ENCODE data around the gene COL6A1.
"Not testable (repeated sequence)": the region's sequence is repeated elsewhere in the genome, so short reads cannot be mapped to it uniquely, and the experiment has no call there.

Gene COL6A1

DNA sequence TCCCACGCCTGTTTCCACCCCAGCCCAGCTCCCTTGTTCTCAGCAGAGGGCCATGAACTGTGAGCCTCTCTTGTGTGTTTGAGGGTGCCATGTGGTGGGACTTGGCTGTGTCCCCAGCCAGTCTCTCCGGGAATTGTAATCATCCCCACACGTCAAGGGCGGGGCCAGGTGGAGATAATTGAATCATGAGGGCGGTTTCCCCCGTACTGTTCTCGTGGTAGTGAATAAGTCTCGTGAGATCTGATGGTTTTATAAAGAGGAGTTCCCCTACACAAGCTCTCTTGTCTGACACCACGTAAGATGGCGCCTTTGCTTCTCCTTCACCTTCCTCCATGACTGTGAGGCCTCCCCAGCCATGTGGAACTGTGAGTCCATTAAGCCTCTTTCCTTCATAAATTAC is 59.1 kb downstream of the COL6A1 start:
- no peaks in the 10 kb centered on the region for H3K27me3 Mint-ChIP-seq
- H3K27ac Mint-ChIP-seq = no peak overlapping the region
- H3K4me3 Mint-ChIP-seq = no peak overlapping the region
- H3K9me3 Mint-ChIP-seq = no peaks in the 10 kb centered on the region
- H3K36me3 Mint-ChIP-seq = no peaks in the 10 kb centered on the region
- H3K4me1 Mint-ChIP-seq = no peaks in the 10 kb centered on the region

DNA sequence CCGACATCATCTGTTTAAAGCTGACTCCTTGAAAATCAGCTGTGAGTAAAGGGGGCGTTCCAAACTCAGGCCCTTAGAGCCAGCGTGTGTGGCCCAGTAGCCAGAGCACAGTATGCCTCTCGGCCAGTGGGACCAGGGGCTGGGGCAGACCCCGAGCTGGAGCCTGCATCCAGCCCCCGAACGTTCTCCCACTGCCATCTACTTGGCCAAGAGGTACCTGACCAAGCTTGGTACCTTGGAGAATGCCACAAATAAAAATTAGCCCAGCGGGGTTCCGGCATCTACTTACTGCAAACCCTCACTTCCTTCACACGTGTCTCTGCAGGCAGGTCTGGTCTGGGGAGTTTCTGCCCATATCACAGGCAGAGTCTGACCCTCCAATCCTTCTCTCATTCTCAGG is 59.6 kb downstream of the COL6A1 start:
- no peaks in the 10 kb centered on the region for H3K36me3 Mint-ChIP-seq
- H3K27ac Mint-ChIP-seq = no peak overlapping the region
- no peaks in the 10 kb centered on the region for H3K4me1 Mint-ChIP-seq
- H3K9me3 Mint-ChIP-seq = no peaks in the 10 kb centered on the region
- H3K27me3 Mint-ChIP-seq = no peaks in the 10 kb centered on the region
- no peak overlapping the region for H3K4me3 Mint-ChIP-seq

- H3K27me3 Mint-ChIP-seq = no peaks in the 10 kb centered on the region
- no peaks in the 10 kb centered on the region for H3K9me3 Mint-ChIP-seq
- H3K4me1 Mint-ChIP-seq = no peaks in the 10 kb centered on the region
- no peak overlapping the region for H3K4me3 Mint-ChIP-seq
- no peaks in the 10 kb centered on the region for H3K36me3 Mint-ChIP-seq
- H3K27ac Mint-ChIP-seq = no peak overlapping the region
These were observed 63.6 kb downstream of the COL6A1 start for GRCh38 chr21:46045154-46045553.

DNA sequence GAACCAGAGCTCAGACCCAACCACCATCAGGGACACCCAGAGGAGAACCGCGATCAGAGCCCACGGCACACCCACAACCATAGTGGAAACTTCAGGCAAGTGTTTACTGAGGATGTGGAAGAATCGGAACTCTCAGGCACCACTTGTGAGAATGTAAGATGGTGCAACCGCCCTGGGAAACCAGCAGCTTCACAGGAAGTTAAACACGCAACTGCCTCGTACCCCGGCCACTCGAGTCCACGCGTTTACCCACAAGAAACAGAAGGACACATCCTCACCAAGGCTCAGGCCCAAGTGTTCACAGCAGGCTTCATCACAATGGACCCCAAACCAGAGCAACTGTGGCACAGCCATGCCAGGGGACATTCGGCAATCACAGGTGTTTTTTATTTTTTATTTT is 64.9 kb downstream of the COL6A1 start:
- no peaks in the 10 kb centered on the region for H3K36me3 Mint-ChIP-seq
- H3K9me3 Mint-ChIP-seq = no peaks in the 10 kb centered on the region
- no peaks in the 10 kb centered on the region for H3K27me3 Mint-ChIP-seq
- no peaks in the 10 kb centered on the region for H3K4me1 Mint-ChIP-seq
- H3K27ac Mint-ChIP-seq = no peak overlapping the region
- H3K4me3 Mint-ChIP-seq = no peak overlapping the region

GRCh38 chr21:46046906-46047305 is 65.3 kb downstream of the COL6A1 start:
- not testable (repeated sequence) for H3K9me3 Mint-ChIP-seq, H3K4me3 Mint-ChIP-seq, H3K27me3 Mint-ChIP-seq, H3K4me1 Mint-ChIP-seq, H3K36me3 Mint-ChIP-seq, H3K27ac Mint-ChIP-seq

- Mint-ChIP-seq H3K9me3 (no peaks in the 10 kb centered on the region), H3K4me3 (no peak overlapping the region), H3K4me1 (peaks cover 7% of the 10 kb centered on the region), H3K36me3 (no peaks in the 10 kb centered on the region), H3K27me3 (no peaks in the 10 kb centered on the region), H3K27ac (no peak overlapping the region)
These were observed 67.6 kb downstream of the COL6A1 start for GRCh38 chr21:46048926-46049889.

- Mint-ChIP-seq H3K27ac (no peak overlapping the region), H3K4me1 (peaks cover 7% of the 10 kb centered on the region), H3K27me3 (no peaks in the 10 kb centered on the region), H3K36me3 (no peaks in the 10 kb centered on the region), H3K9me3 (no peaks in the 10 kb centered on the region), H3K4me3 (no peak overlapping the region)
These were observed 68.5 kb downstream of the COL6A1 start for GRCh38 chr21:46049890-46050667.

DNA sequence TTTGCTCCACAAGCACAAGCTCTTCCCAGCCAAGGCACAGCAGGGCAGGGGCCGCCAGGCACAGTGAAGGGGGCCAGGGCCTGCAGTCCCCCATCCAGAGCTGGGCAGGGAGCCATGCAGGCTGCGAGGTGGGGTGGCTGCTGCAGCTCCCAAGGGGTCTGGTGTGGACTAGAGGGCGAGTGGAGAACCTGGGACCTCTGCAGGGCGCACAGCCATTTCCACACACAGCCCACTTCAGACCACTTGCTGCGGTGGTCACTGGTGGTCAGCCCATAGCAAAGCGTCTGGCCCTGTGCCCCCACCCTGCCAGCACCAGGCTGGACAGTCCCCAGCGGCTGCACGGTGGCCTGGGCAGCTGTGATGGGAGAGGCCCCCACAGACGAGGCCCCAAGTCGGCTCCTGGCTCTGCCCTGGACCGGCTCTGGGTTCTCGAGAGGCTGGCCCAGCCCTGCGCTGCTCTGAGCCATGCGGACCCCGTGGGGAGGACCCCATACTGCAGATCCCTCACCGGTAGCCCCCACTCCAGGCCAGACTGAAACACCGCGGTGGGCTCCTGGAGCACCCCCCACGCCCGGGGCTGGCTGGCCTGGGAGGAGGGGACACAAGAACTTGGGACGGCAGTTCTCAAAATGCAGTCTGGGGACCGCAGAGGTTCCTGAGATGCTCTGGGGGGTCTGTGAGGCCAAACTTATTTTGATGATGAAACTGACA is 69.3 kb downstream of the COL6A1 start:
- Mint-ChIP-seq H3K4me3 (no peak overlapping the region), H3K9me3 (no peaks in the 10 kb centered on the region), H3K36me3 (no peaks in the 10 kb centered on the region), H3K4me1 (peaks cover 7% of the 10 kb centered on the region), H3K27ac (no peak overlapping the region), H3K27me3 (no peaks in the 10 kb centered on the region)

DNA sequence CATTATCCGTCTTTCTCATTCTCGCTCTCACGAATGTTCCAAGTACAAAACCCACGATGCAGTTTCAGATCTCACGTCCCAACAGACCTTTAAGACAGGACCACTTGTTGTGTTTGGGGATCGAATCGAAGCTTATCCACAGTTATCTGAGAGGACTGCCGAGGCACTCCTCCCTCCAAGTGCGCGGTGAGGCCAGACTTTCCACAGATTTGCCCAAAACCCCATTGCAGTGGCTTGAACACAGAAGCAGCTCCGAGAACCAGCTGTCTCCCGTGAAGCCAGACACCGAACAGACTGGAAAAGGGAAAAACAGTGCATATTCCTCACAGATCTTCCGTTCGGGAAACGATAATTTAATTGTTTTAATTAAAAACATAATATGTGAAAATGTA is 69.8 kb downstream of the COL6A1 start:
- no peaks in the 10 kb centered on the region for H3K9me3 Mint-ChIP-seq
- no peaks in the 10 kb centered on the region for H3K36me3 Mint-ChIP-seq
- H3K27me3 Mint-ChIP-seq = no peaks in the 10 kb centered on the region
- H3K27ac Mint-ChIP-seq = no peak overlapping the region
- H3K4me1 Mint-ChIP-seq = peaks cover 7% of the 10 kb centered on the region
- H3K4me3 Mint-ChIP-seq = no peak overlapping the region

GRCh38 chr21:46051821-46052675 is 70.5 kb downstream of the COL6A1 start:
- H3K36me3 Mint-ChIP-seq = no peaks in the 10 kb centered on the region
- peak overlapping the region; percentile 71 for H3K27ac Mint-ChIP-seq
- no peak overlapping the region for H3K4me3 Mint-ChIP-seq
- H3K27me3 Mint-ChIP-seq = no peaks in the 10 kb centered on the region
- peaks cover 7% of the 10 kb centered on the region for H3K4me1 Mint-ChIP-seq
- H3K9me3 Mint-ChIP-seq = no peaks in the 10 kb centered on the region

- peak overlapping the region; percentile 79 for H3K27ac Mint-ChIP-seq
- no peaks in the 10 kb centered on the region for H3K36me3 Mint-ChIP-seq
- H3K4me3 Mint-ChIP-seq = peak overlapping the region; percentile 52
- peaks cover 16% of the 10 kb centered on the region for H3K4me1 Mint-ChIP-seq
- H3K27me3 Mint-ChIP-seq = peaks cover 4% of the 10 kb centered on the region
- H3K9me3 Mint-ChIP-seq = no peaks in the 10 kb centered on the region
These were observed 71.4 kb downstream of the COL6A1 start for GRCh38 chr21:46052703-46053651.

- Mint-ChIP-seq H3K36me3 (no peaks in the 10 kb centered on the region), H3K9me3 (no peaks in the 10 kb centered on the region), H3K27me3 (peaks cover 11% of the 10 kb centered on the region)
These were observed 72.5 kb downstream of the COL6A1 start for GRCh38 chr21:46054031-46054430.

GRCh38 chr21:46054451-46054881 is 72.9 kb downstream of the COL6A1 start:
- peaks cover 14% of the 10 kb centered on the region for H3K27me3 Mint-ChIP-seq

More at GRCh38 chr21:46054031-46054430, 72.5 kb downstream of the COL6A1 start:
- H3K4me3 Mint-ChIP-seq = peak overlapping the region; percentile 38
- H3K4me1 Mint-ChIP-seq = peaks cover 23% of the 10 kb centered on the region
- H3K27ac Mint-ChIP-seq = peak overlapping the region; percentile 17

More at GRCh38 chr21:46054451-46054881, 72.9 kb downstream of the COL6A1 start:
- Mint-ChIP-seq H3K27ac (no peak overlapping the region), H3K4me1 (peaks cover 23% of the 10 kb centered on the region), H3K9me3 (no peaks in the 10 kb centered on the region), H3K36me3 (no peaks in the 10 kb centered on the region), H3K4me3 (no peak overlapping the region)
